ENCODE data around the gene RPL12. TPM values are rescaled to one million over a fixed set of nuclear protein-coding genes. Genes with fewer than 3 reads are reported as not detected.

Gene RPL12
- total and polyA plus RNA-seq, 2 of the 13 experiments (the other 11 are each of a cell fraction or from before 2014, with no cell fraction given): 1,551 to 2,590 TPM

DNA sequence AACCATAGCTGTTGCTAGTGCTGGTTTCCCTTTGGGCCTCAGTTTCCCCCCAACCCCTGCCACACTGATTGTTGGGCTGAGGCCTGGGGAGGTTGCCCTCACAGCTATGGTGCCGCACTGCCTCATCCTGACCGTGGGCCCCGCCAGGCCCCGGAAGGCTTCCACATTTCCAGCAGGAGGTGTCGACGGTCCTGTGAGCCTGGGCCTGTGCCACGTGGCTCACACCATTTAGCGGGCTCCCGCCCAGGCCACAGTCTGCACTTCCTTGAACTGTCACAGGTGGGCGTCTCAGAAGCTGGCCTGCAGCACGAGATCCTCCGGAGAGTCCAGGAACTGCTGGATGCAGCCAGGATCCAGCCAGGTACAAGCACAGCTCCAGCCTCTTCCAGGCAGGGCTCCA is 45.8 kb upstream of the RPL12 start:
- WGBS (ENCODE audit: low lambda C conversion rate): 100% methylated on average over 3 of the region's 12 CpGs
- POLR2A ChIA-PET: no interaction called here
- Histone ChIP-seq H3K4me3 (replicated peaks in 1 of 3; ENCODE audit: insufficient read depth in 1 of 3, low read depth in 2 of 3, low read length in 3 of 3) (no peak overlapping the region), H3K36me3 (replicated peaks in 1 of 2; ENCODE audit: control insufficient read depth in 1 of 2, insufficient read depth in 2 of 2, low read length in 2 of 2) (peaks cover 7 to 27% of the 10 kb centered on the region in 2 experiments), H2AFZ (ENCODE audit: low read length) (no peak overlapping the region), H3K27me3 (ENCODE audit: control insufficient read depth in 1 of 2, insufficient read depth in 2 of 2, low read length in 2 of 2) (no peaks in the 10 kb centered on the region), H3K9ac (ENCODE audit: insufficient read depth, low read depth, low read length) (no peak overlapping the region), H4K20me1 (ENCODE audit: insufficient read depth, low read length) (no peaks in the 10 kb centered on the region), H3K4me1 (ENCODE audit: insufficient read depth, low read length) (no peaks in the 10 kb centered on the region), H3K4me2 (ENCODE audit: low read depth, low read length) (no peak overlapping the region), H3K9me3 (ENCODE audit: low read length) (no peaks in the 10 kb centered on the region), H3K27ac (ENCODE audit: extremely low read length, insufficient read depth, low read length) (no peak overlapping the region), H3K79me2 (ENCODE audit: insufficient read depth, low read length) (no peaks in the 10 kb centered on the region)
- FAIRE-seq (no peak), ATAC-seq (0 out of 3 replicates have a peak, but pooled peaks have one; percentile 9), DNase-seq (ENCODE audit: low spot score) (no peak)
- in situ Hi-C loops (cut with HindIII; ENCODE audit: extremely low pct_ligation_motif_present, low pct_unique_long_range_greater_than_20kb): no loop called here
- CTCF ChIA-PET (ENCODE audit: low intra/inter-chr PET ratio, low total read pairs): no interaction called here
- TF ChIP-seq ZNF773 (CRISPR knock-in tag; IDR thresholded peaks at IDR 0.05; ENCODE audit: borderline replicate concordance) (no peak), ZBTB21 (CRISPR knock-in tag; IDR thresholded peaks at IDR 0.05) (no peak), KLF13 (CRISPR knock-in tag; IDR thresholded peaks at IDR 0.05) (no peak), KAT7 (CRISPR knock-in tag; IDR thresholded peaks at IDR 0.05; ENCODE audit: borderline replicate concordance) (no peak), AGO2 (optimal IDR thresholded peaks at IDR 0.05; ENCODE audit: low read depth, low read length) (peak; percentile 43)
- TF ChIP-seq, protein P1, sequence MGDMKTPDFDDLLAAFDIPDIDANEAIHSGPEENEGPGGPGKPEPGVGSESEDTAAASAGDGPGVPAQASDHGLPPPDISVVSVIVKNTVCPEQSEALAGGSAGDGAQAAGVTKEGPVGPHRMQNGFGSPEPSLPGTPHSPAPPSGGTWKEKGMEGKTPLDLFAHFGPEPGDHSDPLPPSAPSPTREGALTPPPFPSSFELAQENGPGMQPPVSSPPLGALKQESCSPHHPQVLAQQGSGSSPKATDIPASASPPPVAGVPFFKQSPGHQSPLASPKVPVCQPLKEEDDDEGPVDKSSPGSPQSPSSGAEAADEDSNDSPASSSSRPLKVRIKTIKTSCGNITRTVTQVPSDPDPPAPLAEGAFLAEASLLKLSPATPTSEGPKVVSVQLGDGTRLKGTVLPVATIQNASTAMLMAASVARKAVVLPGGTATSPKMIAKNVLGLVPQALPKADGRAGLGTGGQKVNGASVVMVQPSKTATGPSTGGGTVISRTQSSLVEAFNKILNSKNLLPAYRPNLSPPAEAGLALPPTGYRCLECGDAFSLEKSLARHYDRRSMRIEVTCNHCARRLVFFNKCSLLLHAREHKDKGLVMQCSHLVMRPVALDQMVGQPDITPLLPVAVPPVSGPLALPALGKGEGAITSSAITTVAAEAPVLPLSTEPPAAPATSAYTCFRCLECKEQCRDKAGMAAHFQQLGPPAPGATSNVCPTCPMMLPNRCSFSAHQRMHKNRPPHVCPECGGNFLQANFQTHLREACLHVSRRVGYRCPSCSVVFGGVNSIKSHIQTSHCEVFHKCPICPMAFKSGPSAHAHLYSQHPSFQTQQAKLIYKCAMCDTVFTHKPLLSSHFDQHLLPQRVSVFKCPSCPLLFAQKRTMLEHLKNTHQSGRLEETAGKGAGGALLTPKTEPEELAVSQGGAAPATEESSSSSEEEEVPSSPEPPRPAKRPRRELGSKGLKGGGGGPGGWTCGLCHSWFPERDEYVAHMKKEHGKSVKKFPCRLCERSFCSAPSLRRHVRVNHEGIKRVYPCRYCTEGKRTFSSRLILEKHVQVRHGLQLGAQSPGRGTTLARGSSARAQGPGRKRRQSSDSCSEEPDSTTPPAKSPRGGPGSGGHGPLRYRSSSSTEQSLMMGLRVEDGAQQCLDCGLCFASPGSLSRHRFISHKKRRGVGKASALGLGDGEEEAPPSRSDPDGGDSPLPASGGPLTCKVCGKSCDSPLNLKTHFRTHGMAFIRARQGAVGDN (CRISPR knock-in tag; IDR thresholded peaks at IDR 0.05): peak; percentile 23; the same call in 1 of the 2 replicates
- TF ChIP-seq, protein P2, sequence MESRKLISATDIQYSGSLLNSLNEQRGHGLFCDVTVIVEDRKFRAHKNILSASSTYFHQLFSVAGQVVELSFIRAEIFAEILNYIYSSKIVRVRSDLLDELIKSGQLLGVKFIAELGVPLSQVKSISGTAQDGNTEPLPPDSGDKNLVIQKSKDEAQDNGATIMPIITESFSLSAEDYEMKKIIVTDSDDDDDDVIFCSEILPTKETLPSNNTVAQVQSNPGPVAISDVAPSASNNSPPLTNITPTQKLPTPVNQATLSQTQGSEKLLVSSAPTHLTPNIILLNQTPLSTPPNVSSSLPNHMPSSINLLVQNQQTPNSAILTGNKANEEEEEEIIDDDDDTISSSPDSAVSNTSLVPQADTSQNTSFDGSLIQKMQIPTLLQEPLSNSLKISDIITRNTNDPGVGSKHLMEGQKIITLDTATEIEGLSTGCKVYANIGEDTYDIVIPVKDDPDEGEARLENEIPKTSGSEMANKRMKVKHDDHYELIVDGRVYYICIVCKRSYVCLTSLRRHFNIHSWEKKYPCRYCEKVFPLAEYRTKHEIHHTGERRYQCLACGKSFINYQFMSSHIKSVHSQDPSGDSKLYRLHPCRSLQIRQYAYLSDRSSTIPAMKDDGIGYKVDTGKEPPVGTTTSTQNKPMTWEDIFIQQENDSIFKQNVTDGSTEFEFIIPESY (CRISPR knock-in tag; IDR thresholded peaks at IDR 0.05): peak; percentile 77
- TF ChIP-seq, protein P3, sequence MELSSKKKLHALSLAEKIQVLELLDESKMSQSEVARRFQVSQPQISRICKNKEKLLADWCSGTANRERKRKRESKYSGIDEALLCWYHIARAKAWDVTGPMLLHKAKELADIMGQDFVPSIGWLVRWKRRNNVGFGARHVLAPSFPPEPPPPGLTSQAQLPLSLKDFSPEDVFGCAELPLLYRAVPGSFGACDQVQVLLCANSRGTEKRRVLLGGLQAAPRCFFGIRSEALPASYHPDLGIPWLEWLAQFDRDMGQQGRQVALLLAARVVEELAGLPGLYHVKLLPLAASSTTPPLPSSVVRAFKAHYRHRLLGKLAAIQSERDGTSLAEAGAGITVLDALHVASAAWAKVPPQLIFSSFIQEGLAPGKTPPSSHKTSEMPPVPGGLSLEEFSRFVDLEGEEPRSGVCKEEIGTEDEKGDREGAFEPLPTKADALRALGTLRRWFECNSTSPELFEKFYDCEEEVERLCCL (CRISPR knock-in tag; IDR thresholded peaks at IDR 0.05; ENCODE audit: borderline replicate concordance): no peak
- no TSS peak for BruUV-seq (replicated peaks)
- intact Hi-C loops (cut with micrococcal nuclease; ENCODE audit: unreplicated experiment): no loop called here

Measured in HepG2 (cell line).